ENCODE data around the gene PAK6. TPM values are rescaled to one million over a fixed set of nuclear protein-coding genes. Genes with fewer than 3 reads are reported as not detected.

Gene PAK6
- total and polyA plus RNA-seq, 2 experiments from 2014 or later, result 2.6 to 2.7 TPM

DNA sequence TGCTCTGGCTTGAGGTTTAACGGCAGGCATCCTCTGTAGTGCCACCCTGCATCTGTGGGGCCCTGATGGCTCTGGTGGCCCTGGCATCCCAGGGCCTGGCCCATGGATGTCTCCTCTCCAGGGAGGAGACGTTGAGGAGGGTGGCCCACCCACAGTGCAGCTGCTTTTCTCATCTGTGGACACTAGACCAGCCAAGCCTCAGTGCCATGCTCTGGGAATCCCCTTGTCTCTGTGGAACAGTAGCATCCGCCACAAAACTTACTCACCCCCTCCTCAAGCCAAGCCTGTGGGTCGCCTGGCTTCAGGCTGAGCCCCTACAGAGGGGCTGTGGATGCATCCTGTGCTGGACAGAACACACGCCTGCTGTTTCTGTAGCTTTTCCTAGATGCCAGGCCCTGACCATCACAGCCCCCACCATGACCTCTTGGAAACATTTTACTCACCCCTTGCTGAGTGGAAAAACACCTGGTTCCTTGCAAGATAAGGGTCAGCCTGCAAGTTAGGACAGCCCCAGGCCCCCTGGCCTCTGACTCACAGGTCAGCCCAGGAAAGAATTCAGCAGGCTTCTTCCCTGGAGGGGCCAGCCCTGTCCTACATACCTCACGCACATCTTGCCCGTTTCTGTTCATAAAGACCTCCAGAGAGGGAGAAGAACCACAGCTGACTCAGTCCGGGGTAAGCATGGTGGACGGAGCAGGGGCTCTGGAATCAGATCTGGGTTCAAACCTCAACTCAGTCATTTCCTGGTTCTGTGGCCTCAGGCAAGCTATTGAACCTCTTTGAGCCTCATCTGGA, 19.0 kb downstream of the PAK6 start:
- Histone ChIP-seq H3K4me1 (ENCODE audit: insufficient read depth) (peaks cover 5% of the 10 kb centered on the region), H3K4me2 (no peak overlapping the region), H2AFZ (no peak overlapping the region), H3K4me3 (no peak overlapping the region), H3K36me3 (replicated peaks; ENCODE audit: insufficient read depth, low read depth) (no peaks in the 10 kb centered on the region), H3K27me3 (peaks cover 11% of the 10 kb centered on the region), H3K27ac (no peak overlapping the region), H4K20me1 (ENCODE audit: insufficient read depth, poor library complexity, severe bottlenecking) (no peaks in the 10 kb centered on the region), H3K9me2 (replicated peaks; ENCODE audit: insufficient read depth) (no peaks in the 10 kb centered on the region), H3K79me2 (no peaks in the 10 kb centered on the region), H3K9me3 (ENCODE audit: low read depth) (no peaks in the 10 kb centered on the region)
- no peak for TF ChIP-seq EZH2 (IDR thresholded peaks at IDR 0.05; ENCODE audit: borderline replicate concordance)
- no peak for TF ChIP-seq EZH2phosphoT487 (IDR thresholded peaks at IDR 0.05; ENCODE audit: low read depth, severe bottlenecking, unreplicated experiment)
- TF ChIP-seq, protein P1, sequence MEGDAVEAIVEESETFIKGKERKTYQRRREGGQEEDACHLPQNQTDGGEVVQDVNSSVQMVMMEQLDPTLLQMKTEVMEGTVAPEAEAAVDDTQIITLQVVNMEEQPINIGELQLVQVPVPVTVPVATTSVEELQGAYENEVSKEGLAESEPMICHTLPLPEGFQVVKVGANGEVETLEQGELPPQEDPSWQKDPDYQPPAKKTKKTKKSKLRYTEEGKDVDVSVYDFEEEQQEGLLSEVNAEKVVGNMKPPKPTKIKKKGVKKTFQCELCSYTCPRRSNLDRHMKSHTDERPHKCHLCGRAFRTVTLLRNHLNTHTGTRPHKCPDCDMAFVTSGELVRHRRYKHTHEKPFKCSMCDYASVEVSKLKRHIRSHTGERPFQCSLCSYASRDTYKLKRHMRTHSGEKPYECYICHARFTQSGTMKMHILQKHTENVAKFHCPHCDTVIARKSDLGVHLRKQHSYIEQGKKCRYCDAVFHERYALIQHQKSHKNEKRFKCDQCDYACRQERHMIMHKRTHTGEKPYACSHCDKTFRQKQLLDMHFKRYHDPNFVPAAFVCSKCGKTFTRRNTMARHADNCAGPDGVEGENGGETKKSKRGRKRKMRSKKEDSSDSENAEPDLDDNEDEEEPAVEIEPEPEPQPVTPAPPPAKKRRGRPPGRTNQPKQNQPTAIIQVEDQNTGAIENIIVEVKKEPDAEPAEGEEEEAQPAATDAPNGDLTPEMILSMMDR (IDR thresholded peaks at IDR 0.05; ENCODE audit: poor library complexity), result no peak
- no peak for DNase-seq (ENCODE audit: low spot score)
- 79% methylated on average over 9 of the region's 9 CpGs for WGBS (ENCODE audit: low lambda C conversion rate, missing lambda C conversion rate)

DNA sequence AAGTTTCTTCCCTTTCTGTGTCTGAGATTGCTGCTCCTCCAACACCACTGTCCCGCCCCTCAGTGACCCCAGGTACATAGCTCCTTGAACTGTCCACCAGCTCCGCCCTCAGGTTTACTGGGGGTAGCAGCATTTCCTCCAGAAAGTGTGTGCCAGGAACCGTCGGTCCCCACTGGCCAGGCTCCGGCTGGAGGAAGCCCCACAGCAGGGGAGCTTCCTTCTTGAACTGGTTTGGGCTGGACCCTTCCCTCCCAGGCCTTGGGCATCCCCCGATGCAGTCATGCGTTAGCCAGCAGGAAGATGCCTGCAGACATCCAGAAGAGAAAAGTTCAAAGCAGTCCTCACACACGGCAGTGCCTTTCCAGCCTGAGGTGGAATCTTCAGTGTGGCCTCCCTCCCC, 19.7 kb downstream of the PAK6 start:
- Histone ChIP-seq H3K4me2 (no peak overlapping the region), H3K9me2 (replicated peaks; ENCODE audit: insufficient read depth) (no peaks in the 10 kb centered on the region), H3K4me1 (ENCODE audit: insufficient read depth) (peaks cover 8% of the 10 kb centered on the region), H3K27me3 (peaks cover 8% of the 10 kb centered on the region), H2AFZ (no peak overlapping the region), H3K36me3 (replicated peaks; ENCODE audit: insufficient read depth, low read depth) (no peaks in the 10 kb centered on the region), H3K4me3 (no peak overlapping the region), H4K20me1 (ENCODE audit: insufficient read depth, poor library complexity, severe bottlenecking) (no peaks in the 10 kb centered on the region), H3K79me2 (no peaks in the 10 kb centered on the region), H3K9me3 (ENCODE audit: low read depth) (no peaks in the 10 kb centered on the region), H3K27ac (no peak overlapping the region)
- no peak for DNase-seq (ENCODE audit: low spot score)
- TF ChIP-seq, protein P1 (IDR thresholded peaks at IDR 0.05; ENCODE audit: poor library complexity), result no peak
- 65% methylated on average over 8 of the region's 8 CpGs for WGBS (ENCODE audit: low lambda C conversion rate, missing lambda C conversion rate)

DNA sequence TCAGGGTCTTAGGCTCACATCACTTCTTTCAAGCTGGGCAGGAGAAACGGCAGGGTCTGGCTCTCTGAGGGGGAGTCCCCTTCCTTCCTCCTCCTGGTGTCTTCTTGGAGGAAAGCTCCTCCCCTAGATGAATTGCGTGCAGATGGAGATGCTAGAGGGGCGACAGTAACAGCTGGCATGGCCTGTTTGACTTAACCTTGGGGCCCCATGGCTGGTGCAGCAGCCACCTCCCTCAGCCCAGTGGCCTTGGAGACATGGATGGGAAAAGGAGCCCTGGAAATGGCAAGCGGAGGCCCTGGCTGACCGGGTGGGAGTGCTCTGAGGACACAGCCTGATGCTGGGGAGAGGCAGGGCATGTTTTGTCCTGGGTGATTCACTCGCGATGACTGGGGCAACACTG, 20.2 kb downstream of the PAK6 start:
- H4K20me1 ChIP-seq (ENCODE audit: insufficient read depth, poor library complexity, severe bottlenecking), result no peaks in the 10 kb centered on the region
- no peaks in the 10 kb centered on the region for H3K79me2 ChIP-seq
- no peak overlapping the region for H3K27ac ChIP-seq
- no peaks in the 10 kb centered on the region for H3K9me3 ChIP-seq (ENCODE audit: low read depth)
- peaks cover 3% of the 10 kb centered on the region for H3K27me3 ChIP-seq
- no peak for DNase-seq (ENCODE audit: low spot score)
- H3K36me3 ChIP-seq (replicated peaks; ENCODE audit: insufficient read depth, low read depth), result no peaks in the 10 kb centered on the region
- no peaks in the 10 kb centered on the region for H3K9me2 ChIP-seq (replicated peaks; ENCODE audit: insufficient read depth)
- WGBS (ENCODE audit: low lambda C conversion rate, missing lambda C conversion rate), result 69% methylated on average over 7 of the region's 7 CpGs
- H3K4me3 ChIP-seq, result no peak overlapping the region
- H3K4me1 ChIP-seq (ENCODE audit: insufficient read depth), result peaks cover 11% of the 10 kb centered on the region
- H3K4me2 ChIP-seq, result no peak overlapping the region
- no peak overlapping the region for H2AFZ ChIP-seq
- TF ChIP-seq EZH2 (IDR thresholded peaks at IDR 0.05; ENCODE audit: borderline replicate concordance), result no peak
- TF ChIP-seq, protein P1 (IDR thresholded peaks at IDR 0.05; ENCODE audit: poor library complexity), result no peak
- no peak for TF ChIP-seq EZH2phosphoT487 (IDR thresholded peaks at IDR 0.05; ENCODE audit: low read depth, severe bottlenecking, unreplicated experiment)

Data from hepatocyte (in vitro differentiated cells).